HG03159 (cell line): ENCODE measurements around the gene STARD3.
"Not testable (repeated sequence)": the region's sequence is repeated elsewhere in the genome, so short reads cannot be mapped to it uniquely, and the experiment has no call there.

Experiments used
- ATAC-seq: cut with Tn5 transposase; IDR thresholded peaks from one replicate; pipeline ENCODE4 v1.9.1; 2021; ENCODE audit warnings: mild to moderate bottlenecking, moderate library complexity; ENCODE audit not compliant: unreplicated experiment

Gene STARD3

DNA sequence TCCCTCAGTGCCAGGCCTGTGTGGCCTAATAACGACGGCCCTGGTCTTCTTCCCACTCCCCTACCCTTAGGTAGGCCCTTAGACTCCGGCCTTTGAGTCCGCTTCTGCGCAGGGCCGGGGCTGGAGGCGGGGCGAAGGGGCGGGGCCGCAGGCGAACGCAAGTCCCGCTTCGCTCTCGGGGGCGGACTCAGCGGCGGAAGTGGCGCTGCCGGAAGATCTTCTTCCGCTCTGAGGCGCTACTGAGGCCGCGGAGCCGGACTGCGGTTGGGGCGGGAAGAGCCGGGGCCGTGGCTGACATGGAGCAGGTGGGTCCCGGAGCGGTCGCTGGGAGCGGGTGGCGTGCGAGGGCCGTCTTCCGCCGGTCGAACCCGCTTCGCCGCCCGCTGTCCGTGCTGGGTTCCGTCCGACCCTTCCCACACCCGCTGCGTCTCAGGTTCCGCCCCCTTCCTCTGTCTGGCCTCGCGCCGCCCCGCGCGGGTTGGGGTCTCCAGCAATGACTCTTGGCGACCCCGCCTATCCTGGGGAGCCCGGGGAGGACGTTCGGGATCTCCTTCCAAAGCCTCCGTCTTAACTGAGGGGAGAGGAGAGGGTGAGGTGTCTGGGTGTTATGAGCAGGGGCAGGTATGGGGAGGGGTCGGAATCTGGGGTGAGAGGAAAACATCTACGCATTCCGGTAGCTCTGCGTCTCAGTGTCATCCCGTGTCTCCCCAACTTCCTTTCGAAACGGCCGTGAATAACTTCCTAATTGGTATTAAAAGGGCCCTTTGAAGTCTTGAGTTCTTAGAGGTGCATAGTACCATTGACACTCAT lies at the start of gene STARD3:
Gene STARD3, plus strand, starts transcription at position 218 of the 810 bp plus-strand sequence. CDS start 16,388 bp downstream, outside the sequence.
- ATAC-seq, result peak; percentile 71

- not testable (repeated sequence) for ATAC-seq
Measured at GRCh38 chr17:39590180-39590579, 46.8 kb upstream of the STARD3 start.

GRCh38 chr17:39591958-39592954 lies 44.7 kb upstream of the STARD3 start:
- ATAC-seq, result no peak

DNA sequence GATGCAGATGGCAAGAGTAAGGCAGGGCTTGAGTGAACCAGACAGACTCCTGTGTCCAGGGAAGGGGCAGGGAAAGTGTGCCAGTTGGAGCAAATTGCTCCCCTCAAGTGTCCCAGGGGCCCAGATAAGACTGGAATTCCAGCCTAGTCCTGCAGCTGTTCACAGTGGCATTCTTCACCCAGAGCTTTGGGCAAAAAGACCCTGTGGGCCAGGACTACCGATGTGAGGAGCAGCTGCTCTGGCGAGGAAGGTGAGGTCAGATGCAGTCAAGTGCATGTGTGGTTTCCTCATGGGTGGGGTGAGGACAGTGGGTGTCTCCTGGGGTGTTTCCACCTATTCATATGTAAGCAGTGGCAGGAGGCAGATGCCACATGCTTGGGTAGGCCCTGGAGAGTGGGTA lies 43.6 kb upstream of the STARD3 start:
- ATAC-seq, result no peak

DNA sequence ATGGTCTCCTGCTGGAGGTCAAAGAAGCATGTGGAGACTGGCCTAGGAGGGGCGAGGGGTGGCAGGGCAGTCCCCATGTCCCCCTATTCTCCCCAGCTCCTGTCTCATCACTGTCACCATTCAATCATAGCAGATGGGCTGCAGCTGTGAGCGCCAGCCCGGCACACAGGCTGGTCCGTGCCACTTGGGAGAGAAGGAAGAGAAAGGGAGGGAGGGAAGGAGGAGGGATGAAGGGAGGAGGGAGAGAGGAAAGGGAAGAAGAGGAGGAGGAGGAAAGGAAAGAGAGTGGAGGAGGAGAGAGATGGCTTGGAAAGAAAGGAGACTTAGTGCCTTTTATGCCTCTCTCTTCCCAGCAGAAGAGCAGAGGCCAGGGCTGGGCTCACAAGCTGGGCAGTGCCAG lies 41.6 kb upstream of the STARD3 start:
- ATAC-seq, result no peak

DNA sequence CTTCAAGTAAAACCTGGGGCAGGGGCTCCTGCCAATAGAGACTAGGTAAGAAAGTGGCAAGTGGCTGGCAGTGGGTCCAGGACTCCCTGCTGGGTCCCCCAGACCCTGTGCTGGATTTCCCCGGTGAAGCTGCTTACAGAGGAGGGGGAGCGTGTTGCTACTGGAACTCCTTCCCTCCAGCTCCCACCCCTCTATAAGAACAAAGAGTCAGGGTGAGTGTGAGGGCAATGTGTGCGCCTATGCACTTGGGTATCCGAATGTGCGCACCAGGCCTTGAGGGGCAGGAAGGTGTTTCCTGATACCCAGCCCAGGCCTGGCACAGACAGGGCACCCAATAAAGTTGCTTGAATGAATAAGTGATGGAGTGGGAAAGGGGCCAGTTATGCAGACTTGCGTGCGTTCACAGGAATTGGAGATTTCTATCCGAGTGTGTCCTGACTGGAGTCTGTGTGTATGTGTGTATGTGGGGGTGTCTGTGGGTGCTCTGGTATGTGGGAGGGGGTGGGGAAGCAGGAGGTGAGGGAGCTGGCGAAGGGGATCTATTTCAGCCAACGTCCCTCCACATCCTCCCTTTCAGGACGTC lies 40.9 kb upstream of the STARD3 start:
- no peak for ATAC-seq

- no peak for ATAC-seq
Measured at GRCh38 chr17:39596543-39597267, 40.2 kb upstream of the STARD3 start.

DNA sequence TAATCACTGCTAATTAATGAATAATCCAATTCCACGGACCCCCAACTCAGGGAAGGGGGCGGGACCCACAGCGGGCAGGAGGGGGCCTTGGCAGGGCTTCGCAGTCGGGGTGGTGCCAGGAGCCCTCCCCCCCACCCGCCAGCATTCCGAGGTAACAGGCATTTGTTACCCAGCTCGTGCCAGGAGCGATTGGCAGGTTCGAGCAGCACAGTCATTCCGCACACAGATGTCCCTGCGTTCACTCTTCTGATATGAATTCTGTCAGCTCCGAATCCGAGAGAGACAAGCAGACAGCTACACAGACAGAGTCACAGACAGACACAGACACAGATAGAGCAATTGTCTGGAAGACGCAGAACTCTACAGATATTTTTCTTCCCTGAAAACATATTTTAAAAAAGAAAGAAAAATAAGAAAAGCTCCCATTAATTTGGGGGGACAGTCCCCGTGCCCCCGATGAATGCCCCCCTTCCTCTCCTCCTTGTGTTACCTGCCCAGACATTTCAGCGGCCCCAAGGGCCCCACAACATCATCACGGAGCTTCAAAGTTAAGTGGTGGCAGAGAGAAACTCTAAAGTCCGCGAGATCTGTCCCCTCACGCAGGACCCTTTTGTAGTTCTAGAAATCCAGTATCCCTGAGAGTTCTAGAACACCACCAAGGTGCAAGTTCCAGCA lies 39.4 kb upstream of the STARD3 start:
- ATAC-seq, result no peak

DNA sequence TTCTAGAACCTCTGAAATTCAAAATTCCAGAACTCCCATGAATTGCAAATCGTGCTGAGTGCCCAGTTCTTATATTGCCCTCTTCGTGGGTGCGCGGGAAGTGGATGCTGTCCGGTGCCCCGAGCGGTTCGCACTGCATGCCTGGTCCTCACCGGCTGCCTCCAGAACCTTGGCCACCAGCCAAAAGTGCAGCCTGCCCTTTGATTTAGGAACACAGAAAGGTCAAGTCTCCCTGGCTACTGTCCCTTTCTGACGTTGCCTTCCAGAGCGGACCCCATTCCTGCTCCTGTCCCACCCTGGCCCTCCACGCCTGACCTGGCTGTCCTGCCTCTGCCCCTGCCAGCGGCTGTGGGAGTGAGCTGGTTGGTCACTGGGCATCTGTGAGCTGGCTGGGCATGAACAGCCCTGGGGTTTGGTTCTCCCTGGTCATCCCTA lies 38.9 kb upstream of the STARD3 start:
- ATAC-seq, result no peak

DNA sequence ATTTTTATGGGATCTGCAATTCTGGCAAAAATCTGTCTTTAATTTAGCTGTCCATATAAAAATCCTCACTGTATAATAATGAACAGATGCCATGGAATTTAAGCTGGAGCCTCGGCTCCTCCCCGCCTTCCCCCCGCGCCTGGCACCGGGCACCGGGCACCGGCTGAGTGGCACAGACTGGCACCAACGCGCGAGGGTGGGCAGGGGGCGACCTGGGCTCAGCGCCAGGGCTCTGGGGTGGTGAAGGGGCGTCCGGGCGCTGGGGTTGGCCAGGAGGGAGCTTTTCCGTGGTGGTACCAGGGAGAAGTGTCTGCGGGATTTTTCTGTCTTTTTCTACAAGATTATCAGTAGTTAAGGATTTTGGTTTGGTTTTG lies 38.3 kb upstream of the STARD3 start:
- ATAC-seq, result no peak

DNA sequence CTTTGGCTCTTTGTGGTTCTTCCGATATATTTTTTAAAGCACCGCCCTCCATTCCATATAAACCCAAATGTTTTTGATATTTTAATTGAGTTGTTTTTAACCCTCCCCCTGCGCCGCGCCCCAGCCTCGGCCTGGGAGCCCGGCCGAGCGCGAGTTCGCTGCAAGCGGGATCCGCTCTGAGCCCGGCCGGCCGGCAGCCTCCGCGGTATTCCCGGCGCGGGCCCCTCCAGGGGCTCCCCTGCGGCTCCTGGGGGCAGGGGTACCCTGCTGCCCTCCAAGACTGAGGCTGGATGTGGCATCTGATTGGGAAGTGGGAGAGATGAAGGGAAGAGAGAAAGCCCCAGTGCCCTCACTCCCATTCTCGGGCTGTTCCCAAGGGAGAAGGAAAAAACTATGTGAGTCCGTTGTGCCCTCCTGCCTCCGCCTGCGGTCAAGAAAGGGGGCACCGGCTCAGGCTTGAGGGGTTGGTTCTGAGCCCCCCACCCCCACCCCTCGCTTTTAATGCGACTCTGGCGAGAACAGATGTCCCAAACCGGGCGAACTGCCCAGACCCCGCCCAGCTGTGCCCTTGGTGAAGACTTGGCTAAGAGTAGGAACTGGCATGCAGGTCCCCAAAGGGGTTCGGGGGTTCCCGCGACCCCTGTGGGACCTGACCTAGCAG lies 37.8 kb upstream of the STARD3 start:
- no peak for ATAC-seq

DNA sequence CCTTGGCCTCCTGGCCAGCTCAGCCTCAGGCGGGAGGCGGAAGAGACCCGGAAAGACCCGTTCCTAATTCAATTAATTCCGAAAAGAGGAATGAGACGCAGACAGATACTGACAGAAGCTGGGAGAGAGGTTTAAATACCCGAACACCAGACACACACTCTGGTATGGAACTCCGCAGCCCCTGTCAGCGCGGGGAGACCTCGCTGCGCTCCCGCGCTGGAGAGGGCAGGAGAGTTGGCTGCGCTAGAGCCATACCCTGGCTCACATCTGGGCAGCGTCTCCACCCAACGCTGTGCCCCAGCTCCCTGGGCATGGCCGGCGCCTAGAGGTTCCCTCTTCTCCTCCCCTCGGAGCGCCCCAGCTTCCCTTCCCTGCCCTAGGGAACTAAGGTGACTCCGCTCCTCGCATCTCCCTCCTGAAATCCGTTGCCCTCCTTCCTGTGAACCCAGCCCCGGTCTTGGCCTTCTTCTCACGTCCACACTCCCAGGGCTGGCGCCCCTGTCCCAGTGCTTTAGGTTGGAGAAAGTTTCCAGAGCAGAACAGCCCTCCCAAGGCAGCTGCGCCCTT lies 37.2 kb upstream of the STARD3 start:
- ATAC-seq, result no peak

DNA sequence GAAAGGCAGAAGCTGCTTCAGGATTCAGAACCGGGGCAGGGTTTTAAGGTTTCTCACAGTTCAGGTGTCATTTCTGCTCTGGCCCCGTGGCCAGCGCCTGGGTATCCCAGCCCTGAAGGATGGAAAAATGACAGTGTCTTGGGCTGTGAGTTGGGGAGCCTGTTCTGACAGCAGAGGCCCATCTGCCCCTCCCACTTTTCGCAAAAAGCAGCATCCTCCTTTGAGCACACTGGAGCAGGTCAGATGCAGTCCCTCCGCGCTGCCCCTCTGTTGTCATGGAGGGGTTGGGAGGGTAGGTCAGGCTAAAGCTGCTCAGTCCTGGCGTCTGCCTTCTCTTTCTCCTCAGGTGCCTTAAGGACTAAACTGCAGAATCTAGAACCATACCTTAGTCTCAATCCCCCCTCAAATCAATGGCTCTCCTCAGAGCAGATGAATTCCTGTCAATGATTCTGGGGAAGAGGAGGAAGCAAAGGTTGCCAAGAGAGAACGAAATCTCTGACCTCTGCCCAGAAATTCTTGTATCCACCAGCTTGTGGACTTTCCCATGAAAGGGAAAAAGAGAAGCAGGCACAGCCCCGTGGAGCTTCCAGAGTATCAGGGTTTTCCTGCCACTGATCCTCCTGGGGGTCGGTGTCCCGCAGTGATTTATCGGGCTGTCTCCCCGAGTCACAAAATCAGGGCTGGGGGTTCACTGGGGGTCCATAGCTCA lies 36.5 kb upstream of the STARD3 start:
- no peak for ATAC-seq

DNA sequence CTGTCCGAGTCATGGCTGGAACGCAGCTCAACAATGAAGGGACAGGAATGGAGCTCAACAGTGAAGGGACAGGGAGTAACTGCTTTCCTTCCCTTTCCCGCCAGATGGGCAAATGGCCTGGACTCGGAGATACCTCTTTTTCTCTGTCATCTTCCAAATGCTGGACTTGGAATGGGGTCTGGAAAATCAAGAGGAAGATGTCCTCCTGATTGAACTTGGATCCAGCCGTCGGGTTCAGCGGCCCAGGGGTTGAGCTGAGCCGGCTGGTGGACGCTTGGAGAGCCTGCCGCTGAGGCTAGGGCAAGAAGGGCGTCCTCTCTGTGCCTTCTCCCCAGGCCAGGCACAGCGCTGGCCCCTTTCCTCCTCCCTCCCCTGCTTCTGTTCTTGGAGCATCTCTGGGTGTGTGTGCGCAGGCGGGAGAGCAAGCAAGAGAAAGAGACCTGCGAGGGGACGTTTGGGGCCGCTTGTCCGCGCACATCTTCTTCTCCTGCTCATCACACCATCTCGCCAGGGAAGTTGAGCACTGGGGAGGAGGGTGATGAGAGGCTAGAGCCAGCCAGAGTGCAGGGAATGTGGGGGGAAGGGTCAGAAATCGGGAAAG lies 35.8 kb upstream of the STARD3 start:
- ATAC-seq, result no peak

GRCh38 chr17:39601758-39602532 lies 35.0 kb upstream of the STARD3 start:
- no peak for ATAC-seq

- ATAC-seq, result no peak
Measured at GRCh38 chr17:39602533-39603303, 34.2 kb upstream of the STARD3 start.
